Loucy (cell line): ENCODE results near the gene PINK1.

Source experiments
- H2AFZ ChIP-seq: fragments of 200-600 bp; sonication (generic); 2 replicates; pipeline ENCODE4 v1.6.0; 2016; ENCODE audit warnings: antibody characterized with exemption, mild to moderate bottlenecking, low read length, moderate library complexity
- H3F3A ChIP-seq: fragments of 200-600 bp; 2 replicates; pipeline ENCODE4 v1.6.0; 2016; ENCODE audit warnings: antibody characterized with exemption, low read depth, mild to moderate bottlenecking
- H3K27me3 ChIP-seq: fragments of 200-600 bp; sonication (generic); 2 replicates; pipeline ENCODE4 v1.6.1; 2014; ENCODE audit warnings: low read length, mild to moderate bottlenecking; ENCODE audit not compliant: insufficient read depth, poor library complexity, severe bottlenecking
- H3K36me3 ChIP-seq: fragments of 200-600 bp; sonication (generic); 2 replicates; pipeline ENCODE4 v1.6.1; 2016; ENCODE audit warnings: low read length; ENCODE audit not compliant: insufficient read depth
- H3K4me1 ChIP-seq: fragments of 200-600 bp; sonication (generic); 2 replicates; pipeline ENCODE4 v1.5.1; 2014; ENCODE audit warnings: low read length, mild to moderate bottlenecking; ENCODE audit not compliant: insufficient read depth, poor library complexity, severe bottlenecking
- H3K4me2 ChIP-seq: fragments of 200-600 bp; sonication (generic); 2 replicates; pipeline ENCODE4 v1.6.0; 2014; ENCODE audit warnings: antibody characterized with exemption, low read length, low read depth, mild to moderate bottlenecking; ENCODE audit not compliant: poor library complexity, severe bottlenecking
- H3K4me3 ChIP-seq: fragments of 200-600 bp; sonication (generic); 2 replicates; pipeline ENCODE4 v1.5.1; 2014; ENCODE audit warnings: low read length, mild to moderate bottlenecking, mixed read lengths; ENCODE audit not compliant: poor library complexity, severe bottlenecking
- H3K79me2 ChIP-seq: fragments of 200-600 bp; sonication (generic); 2 replicates; pipeline ENCODE4 v1.6.1; 2014; ENCODE audit warnings: low read length; ENCODE audit not compliant: insufficient read depth
- H3K9ac ChIP-seq: fragments of 200-600 bp; sonication (generic); 2 replicates; pipeline ENCODE4 v1.6.0; 2014; ENCODE audit warnings: mild to moderate bottlenecking, low read depth, low read length, moderate library complexity; ENCODE audit not compliant: poor library complexity, severe bottlenecking
- H3K9me2 ChIP-seq: fragments of 200-600 bp; sonication (generic); replicated peaks from 2 replicates; pipeline ENCODE4 v1.6.1; 2016; ENCODE audit warnings: low read depth, low read length, mixed read lengths
- H3K9me3 ChIP-seq: fragments of 200-600 bp; sonication (generic); 2 replicates; pipeline ENCODE4 v1.6.1; 2014; ENCODE audit warnings: mild to moderate bottlenecking, antibody characterized with exemption, low read length, low read depth; ENCODE audit not compliant: insufficient read depth
- H4K20me1 ChIP-seq: fragments of 200-600 bp; sonication (generic); 2 replicates; pipeline ENCODE4 v1.6.0; 2014; ENCODE audit warnings: antibody characterized with exemption, low read length, mild to moderate bottlenecking; ENCODE audit not compliant: insufficient read depth, poor library complexity, severe bottlenecking
- CTCF ChIP-seq: fragments of 200-600 bp; sonication (generic); conservative IDR thresholded peaks from 2 replicates; pipeline ENCODE4 v1.5.1; 2014; ENCODE audit warnings: mild to moderate bottlenecking, antibody characterized with exemption, low read length
- EZH2phosphoT487 ChIP-seq: fragments of 200-600 bp; IDR thresholded peaks from 2 replicates; pipeline ENCODE4 v1.6.1; 2018; ENCODE audit warnings: antibody characterized with exemption, mild to moderate bottlenecking, moderate library complexity, borderline replicate concordance

Gene PINK1

GRCh38 chr1:20700636-20701215 is 67.5 kb downstream of the PINK1 start:
- TF ChIP-seq CTCF = no peak
- no peak for TF ChIP-seq EZH2phosphoT487
- no peaks in the 10 kb centered on the region for H4K20me1 ChIP-seq
- H3K9me3 ChIP-seq = no peaks in the 10 kb centered on the region
- H3K79me2 ChIP-seq = no peaks in the 10 kb centered on the region
- H3K9me2 ChIP-seq = no peaks in the 10 kb centered on the region
- H2AFZ ChIP-seq = no peak overlapping the region
- H3K4me2 ChIP-seq = no peak overlapping the region
- no peak overlapping the region for H3K9ac ChIP-seq
- peaks cover 3% of the 10 kb centered on the region for H3K4me1 ChIP-seq
- H3K27me3 ChIP-seq = no peaks in the 10 kb centered on the region
- no peaks in the 10 kb centered on the region for H3F3A ChIP-seq
- no peaks in the 10 kb centered on the region for H3K36me3 ChIP-seq
- no peak overlapping the region for H3K4me3 ChIP-seq
